GM19193 (cell line): ENCODE measurements around the gene NAGS.

Experiments
- POLR2A ChIP-seq: IDR thresholded peaks from 4 replicates; pipeline ENCODE4 v1.6.1; 2011; ENCODE audit not compliant: insufficient read depth, insufficient read length; ENCODE audit errors: extremely low read depth

Gene NAGS

GRCh38 chr17:44000871-44001460 is 3.5 kb upstream of the NAGS start:
- no peak for TF ChIP-seq POLR2A

- no peak for TF ChIP-seq POLR2A
Observed at GRCh38 chr17:44001461-44001920, 2.9 kb upstream of the NAGS start.

GRCh38 chr17:44002141-44002848 is 2.1 kb upstream of the NAGS start:
- no peak for TF ChIP-seq POLR2A

- no peak for TF ChIP-seq POLR2A
Observed at GRCh38 chr17:44004761-44005526, 522 bp downstream of the NAGS start.

- no peak for TF ChIP-seq POLR2A
Observed at GRCh38 chr17:44005527-44006271, 1.3 kb downstream of the NAGS start.

GRCh38 chr17:44006272-44006597 is 1.8 kb downstream of the NAGS start:
- TF ChIP-seq POLR2A, result no peak

GRCh38 chr17:44006598-44007345 is 2.4 kb downstream of the NAGS start:
- TF ChIP-seq POLR2A, result no peak

GRCh38 chr17:44007346-44008204 is 3.2 kb downstream of the NAGS start:
- TF ChIP-seq POLR2A, result no peak

GRCh38 chr17:44008205-44008909 is 3.9 kb downstream of the NAGS start:
- TF ChIP-seq POLR2A, result no peak

- no peak for TF ChIP-seq POLR2A
Observed at GRCh38 chr17:44010966-44011647, 6.7 kb downstream of the NAGS start.

GRCh38 chr17:44011876-44012275 is 7.5 kb downstream of the NAGS start:
- no peak for TF ChIP-seq POLR2A

GRCh38 chr17:44012391-44012790 is 8.0 kb downstream of the NAGS start:
- TF ChIP-seq POLR2A, result no peak
